ENCODE results near the gene SLC23A2.
"Not testable (repeated sequence)": the region's sequence is repeated elsewhere in the genome, so short reads cannot be mapped to it uniquely, and the experiment has no call there.

The SLC23A2 gene

DNA sequence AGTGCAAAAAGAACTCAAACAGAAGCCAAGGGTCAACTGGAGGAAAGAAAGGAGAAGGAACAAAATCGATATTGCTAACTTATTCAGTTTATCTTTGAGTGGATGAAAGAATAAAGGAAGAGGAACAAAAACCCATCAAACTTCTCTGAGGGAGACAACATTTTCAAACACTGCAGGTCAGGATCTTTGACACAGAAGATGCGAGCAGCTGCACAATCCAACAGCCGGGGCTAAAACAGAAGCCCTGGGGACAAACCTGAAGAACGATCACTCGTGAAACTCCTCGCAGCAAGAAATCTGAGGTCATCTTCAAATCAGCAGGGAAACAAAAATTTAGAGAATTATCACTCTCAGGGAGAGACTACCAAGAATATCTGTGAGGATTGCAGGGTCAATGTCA is 14.2 kb downstream of the SLC23A2 start:
- H3K4me3 ChIP-seq (ENCODE audit: insufficient read length, low read depth): no peak overlapping the region

GRCh38 chr20:4985658-4986057 is 15.7 kb downstream of the SLC23A2 start:
- Histone ChIP-seq H3K9me3 (ENCODE audit: insufficient read depth, low read length) (no peaks in the 10 kb centered on the region), H3K4me3 (ENCODE audit: insufficient read length, low read depth) (no peak overlapping the region), H3K9ac (ENCODE audit: insufficient read length, low read depth) (no peak overlapping the region), H3K27me3 (ENCODE audit: insufficient read depth, insufficient read length) (no peaks in the 10 kb centered on the region), H3K4me1 (ENCODE audit: insufficient read depth, insufficient read length) (peaks cover 2% of the 10 kb centered on the region), H3K36me3 (ENCODE audit: insufficient read depth, insufficient read length, low read length) (no peaks in the 10 kb centered on the region)
- TF ChIP-seq YY1 (IDR thresholded peaks at IDR 0.05; ENCODE audit: insufficient read depth, insufficient read length) (no peak), ZNF274 (IDR thresholded peaks at IDR 0.05; ENCODE audit: low read depth, low read length) (no peak), SUZ12 (IDR thresholded peaks at IDR 0.05; ENCODE audit: extremely low read depth, insufficient read depth, insufficient read length) (no peak)
- DNase-seq (ENCODE audit: low read depth, low spot score): no peak

More for the DNA sequence above, 14.2 kb downstream of the SLC23A2 start:
- Histone ChIP-seq H3K9me3 (ENCODE audit: insufficient read depth, low read length) (no peaks in the 10 kb centered on the region), H3K36me3 (ENCODE audit: insufficient read depth, insufficient read length, low read length) (no peaks in the 10 kb centered on the region), H3K9ac (ENCODE audit: insufficient read length, low read depth) (no peak overlapping the region), H3K4me1 (ENCODE audit: insufficient read depth, insufficient read length) (peaks cover 2% of the 10 kb centered on the region), H3K27me3 (ENCODE audit: insufficient read depth, insufficient read length) (no peaks in the 10 kb centered on the region)
- DNase-seq (ENCODE audit: low read depth, low spot score): no peak
- TF ChIP-seq YY1 (IDR thresholded peaks at IDR 0.05; ENCODE audit: insufficient read depth, insufficient read length): no peak
- no peak for TF ChIP-seq SUZ12 (IDR thresholded peaks at IDR 0.05; ENCODE audit: extremely low read depth, insufficient read depth, insufficient read length)

GRCh38 chr20:4982281-4982680 is 19.0 kb downstream of the SLC23A2 start:
- Histone ChIP-seq H3K4me1 (ENCODE audit: insufficient read depth, insufficient read length) (peaks cover 2% of the 10 kb centered on the region), H3K36me3 (ENCODE audit: insufficient read depth, insufficient read length, low read length) (no peaks in the 10 kb centered on the region), H3K4me3 (ENCODE audit: insufficient read length, low read depth) (no peak overlapping the region), H3K9me3 (ENCODE audit: insufficient read depth, low read length) (no peaks in the 10 kb centered on the region), H3K9ac (ENCODE audit: insufficient read length, low read depth) (no peak overlapping the region), H3K27me3 (ENCODE audit: insufficient read depth, insufficient read length) (no peaks in the 10 kb centered on the region)
- TF ChIP-seq SUZ12 (IDR thresholded peaks at IDR 0.05; ENCODE audit: extremely low read depth, insufficient read depth, insufficient read length) (no peak), YY1 (IDR thresholded peaks at IDR 0.05; ENCODE audit: insufficient read depth, insufficient read length) (no peak), ZNF274 (IDR thresholded peaks at IDR 0.05; ENCODE audit: low read depth, low read length) (no peak)
- no peak for DNase-seq (ENCODE audit: low read depth, low spot score)

- TF ChIP-seq ZNF274 (IDR thresholded peaks at IDR 0.05; ENCODE audit: low read depth, low read length) (no peak), SUZ12 (IDR thresholded peaks at IDR 0.05; ENCODE audit: extremely low read depth, insufficient read depth, insufficient read length) (no peak), YY1 (IDR thresholded peaks at IDR 0.05; ENCODE audit: insufficient read depth, insufficient read length) (no peak)
- DNase-seq (ENCODE audit: low read depth, low spot score): no peak
- Histone ChIP-seq H3K4me3 (ENCODE audit: insufficient read length, low read depth) (no peak overlapping the region), H3K4me1 (ENCODE audit: insufficient read depth, insufficient read length) (no peaks in the 10 kb centered on the region), H3K27me3 (ENCODE audit: insufficient read depth, insufficient read length) (no peaks in the 10 kb centered on the region), H3K9me3 (ENCODE audit: insufficient read depth, low read length) (no peaks in the 10 kb centered on the region), H3K36me3 (ENCODE audit: insufficient read depth, insufficient read length, low read length) (no peaks in the 10 kb centered on the region), H3K9ac (ENCODE audit: insufficient read length, low read depth) (no peak overlapping the region)
Observed at GRCh38 chr20:4979841-4980410, 21.4 kb downstream of the SLC23A2 start.

GRCh38 chr20:4978050-4978918 is 23.0 kb downstream of the SLC23A2 start:
- Histone ChIP-seq H3K9ac (ENCODE audit: insufficient read length, low read depth) (no peak overlapping the region), H3K27me3 (ENCODE audit: insufficient read depth, insufficient read length) (no peaks in the 10 kb centered on the region), H3K4me1 (ENCODE audit: insufficient read depth, insufficient read length) (no peaks in the 10 kb centered on the region), H3K4me3 (ENCODE audit: insufficient read length, low read depth) (no peak overlapping the region), H3K9me3 (ENCODE audit: insufficient read depth, low read length) (no peaks in the 10 kb centered on the region), H3K36me3 (ENCODE audit: insufficient read depth, insufficient read length, low read length) (no peaks in the 10 kb centered on the region)
- TF ChIP-seq ZNF274 (IDR thresholded peaks at IDR 0.05; ENCODE audit: low read depth, low read length) (no peak), SUZ12 (IDR thresholded peaks at IDR 0.05; ENCODE audit: extremely low read depth, insufficient read depth, insufficient read length) (no peak), YY1 (IDR thresholded peaks at IDR 0.05; ENCODE audit: insufficient read depth, insufficient read length) (no peak)
- no peak for DNase-seq (ENCODE audit: low read depth, low spot score)

DNA sequence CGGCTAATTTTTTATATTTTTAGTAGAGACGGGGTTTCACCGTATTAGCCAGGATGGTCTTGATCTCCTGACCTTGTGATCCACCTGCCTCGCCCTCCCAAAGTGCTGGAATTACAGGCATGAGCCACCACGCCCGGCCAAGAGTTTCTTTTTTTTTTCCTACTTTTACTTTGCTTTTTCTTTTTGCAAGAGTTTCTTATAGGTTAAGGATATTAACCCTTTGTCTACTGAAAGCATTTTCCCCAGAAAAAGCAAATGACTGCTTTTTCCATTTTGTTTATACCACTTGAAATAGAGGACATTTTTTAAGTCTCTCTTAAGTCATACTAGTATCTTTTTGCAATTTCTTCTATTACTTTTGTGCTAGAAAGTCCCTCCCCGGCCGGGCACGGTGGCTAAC is 25.3 kb downstream of the SLC23A2 start:
- H3K4me1 ChIP-seq (ENCODE audit: insufficient read depth, insufficient read length); H3K27me3 ChIP-seq (ENCODE audit: insufficient read depth, insufficient read length); H3K9ac ChIP-seq (ENCODE audit: insufficient read length, low read depth); DNase-seq (ENCODE audit: low read depth, low spot score); H3K36me3 ChIP-seq (ENCODE audit: insufficient read depth, insufficient read length, low read length); H3K9me3 ChIP-seq (ENCODE audit: insufficient read depth, low read length); H3K4me3 ChIP-seq (ENCODE audit: insufficient read length, low read depth): not testable (repeated sequence)

DNA sequence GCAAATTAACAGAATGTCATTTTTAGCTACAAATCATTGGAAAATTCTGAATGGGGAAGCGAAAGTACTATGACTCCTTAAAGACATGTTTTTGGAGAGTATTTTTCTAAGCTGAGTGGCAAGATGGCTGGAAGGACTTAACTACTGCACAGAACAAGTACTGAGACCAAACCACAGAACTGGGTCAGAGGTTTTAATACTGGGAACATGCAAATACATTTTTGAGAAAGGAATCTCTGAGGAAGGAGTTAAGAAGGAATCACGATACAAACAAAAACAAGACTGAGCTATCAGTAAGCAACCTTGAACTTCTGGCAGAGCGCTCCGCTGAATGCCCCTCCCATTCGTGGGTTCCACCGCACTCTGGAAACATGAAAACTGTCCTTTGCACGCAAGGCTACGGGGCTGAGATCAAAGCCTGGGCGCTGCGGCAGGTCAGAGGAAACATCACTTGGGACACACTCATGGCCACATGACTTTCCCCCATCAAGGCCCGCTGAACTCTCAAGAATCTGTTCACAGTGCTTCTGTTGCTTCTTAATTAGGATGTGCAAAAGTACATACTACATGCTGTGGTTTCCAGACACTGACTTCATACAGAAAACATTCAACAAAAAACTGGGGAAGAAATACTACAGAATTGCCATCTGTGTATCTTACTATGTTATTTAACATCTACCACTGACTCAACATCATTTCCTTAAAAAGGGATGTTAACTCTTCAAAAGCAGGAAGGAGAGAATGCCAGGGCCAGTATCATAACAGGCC is 27.8 kb downstream of the SLC23A2 start:
- no peak for TF ChIP-seq YY1 (IDR thresholded peaks at IDR 0.05; ENCODE audit: insufficient read depth, insufficient read length)
- H3K36me3 ChIP-seq (ENCODE audit: insufficient read depth, insufficient read length, low read length): peaks cover 2% of the 10 kb centered on the region
- H3K9ac ChIP-seq (ENCODE audit: insufficient read length, low read depth): no peak overlapping the region
- no peak for DNase-seq (ENCODE audit: low read depth, low spot score)
- H3K4me3 ChIP-seq (ENCODE audit: insufficient read length, low read depth): no peak overlapping the region
- no peaks in the 10 kb centered on the region for H3K9me3 ChIP-seq (ENCODE audit: insufficient read depth, low read length)
- H3K27me3 ChIP-seq (ENCODE audit: insufficient read depth, insufficient read length): no peaks in the 10 kb centered on the region
- no peaks in the 10 kb centered on the region for H3K4me1 ChIP-seq (ENCODE audit: insufficient read depth, insufficient read length)

Measured in NT2/D1 (cell line).